ENCODE results near the gene BBS1.

Gene BBS1

DNA sequence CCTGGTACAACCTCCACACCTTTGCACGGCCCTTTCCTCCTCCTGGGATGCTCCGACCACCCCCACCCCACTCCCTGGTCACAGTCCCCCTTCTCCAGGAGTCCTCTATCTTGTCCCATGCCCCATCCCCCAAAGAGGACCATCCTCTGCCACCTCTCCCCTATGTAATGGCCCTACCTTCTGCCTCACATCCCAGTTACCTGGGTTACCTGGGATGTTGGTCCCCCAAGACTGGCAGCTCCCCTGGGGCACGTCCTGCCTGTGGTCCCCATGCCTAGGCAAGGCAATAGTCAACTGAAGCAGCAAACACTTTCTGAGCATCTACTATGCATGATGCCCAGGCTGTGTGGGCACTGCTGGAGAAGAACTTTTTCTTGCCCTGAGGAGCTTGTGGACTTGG, 45.0 kb downstream of the BBS1 start:
- DNase-seq: no peak

DNA sequence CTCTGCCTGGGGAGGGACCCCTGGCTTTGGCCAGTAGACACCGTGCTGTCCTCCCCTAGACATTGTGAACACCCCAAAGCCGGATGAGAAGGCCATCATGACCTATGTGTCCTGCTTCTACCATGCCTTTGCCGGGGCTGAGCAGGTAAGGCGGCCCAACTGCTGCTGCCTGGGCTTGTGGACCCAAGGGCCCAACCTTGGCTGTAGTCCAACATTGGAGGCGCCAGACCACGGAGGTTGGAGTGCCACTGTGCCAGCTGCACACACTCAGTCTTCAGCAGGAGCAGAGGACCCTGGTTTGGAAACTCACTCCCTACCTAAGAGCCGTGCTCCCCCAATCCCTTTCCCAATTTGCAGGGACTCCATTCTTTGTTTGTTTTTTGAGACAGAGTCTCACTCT, 45.7 kb downstream of the BBS1 start:
- DNase-seq: no peak

DNA sequence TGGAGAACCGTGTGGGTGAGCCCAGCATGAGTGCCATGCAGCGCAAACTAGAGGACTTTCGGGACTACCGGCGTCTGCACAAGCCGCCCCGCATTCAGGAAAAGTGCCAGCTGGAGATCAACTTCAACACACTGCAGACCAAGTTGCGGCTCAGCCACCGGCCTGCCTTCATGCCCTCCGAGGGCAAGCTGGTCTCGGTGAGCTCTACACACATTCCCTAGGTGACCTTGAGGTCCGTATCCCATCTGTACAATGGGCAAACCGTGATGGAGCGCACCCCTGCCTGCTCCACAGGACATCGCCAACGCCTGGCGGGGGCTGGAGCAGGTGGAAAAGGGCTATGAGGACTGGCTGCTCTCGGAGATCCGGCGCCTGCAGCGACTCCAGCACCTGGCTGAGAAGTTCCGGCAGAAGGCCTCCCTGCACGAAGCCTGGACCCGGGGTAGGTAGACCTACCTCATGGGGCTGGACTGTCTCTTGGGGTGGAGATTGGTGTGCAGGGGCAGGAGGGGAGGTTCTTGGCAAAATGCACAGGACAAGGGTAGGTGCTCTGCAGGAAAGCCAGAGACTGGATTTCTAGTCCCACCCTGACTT, 47.4 kb downstream of the BBS1 start:
- no peak for DNase-seq

DNA sequence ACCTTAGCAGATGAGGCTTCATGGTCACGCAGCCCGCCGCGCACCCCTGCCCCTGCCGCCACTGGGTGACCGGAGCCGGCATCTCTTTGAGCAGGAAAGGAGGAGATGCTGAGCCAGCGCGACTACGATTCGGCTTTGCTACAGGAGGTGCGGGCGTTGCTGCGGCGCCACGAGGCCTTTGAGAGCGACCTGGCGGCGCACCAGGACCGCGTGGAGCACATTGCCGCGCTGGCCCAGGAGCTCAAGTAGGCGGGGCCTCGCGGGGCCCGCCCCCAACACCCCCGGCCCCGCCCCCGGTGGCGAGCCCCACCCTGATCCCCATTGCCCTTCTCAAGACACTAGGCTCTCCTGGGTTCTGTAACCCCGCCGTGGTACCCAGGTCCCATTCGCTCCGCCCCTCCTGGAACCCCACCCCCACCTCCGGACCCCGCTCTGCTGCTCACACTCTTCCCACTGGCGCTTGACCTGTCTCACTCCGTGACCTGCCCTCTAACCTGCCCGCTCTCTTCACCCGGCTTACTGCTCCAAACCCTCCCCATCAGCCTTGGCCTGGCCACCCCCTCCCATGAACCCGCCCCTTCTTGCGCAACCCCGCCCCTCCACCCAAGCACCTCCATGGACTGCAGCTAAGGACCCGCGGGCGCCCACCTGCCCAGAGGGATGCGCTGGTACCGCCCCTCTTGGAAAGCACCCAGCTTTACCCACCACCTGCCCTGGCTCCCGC, 48.9 kb downstream of the BBS1 start:
- DNase-seq: no peak

DNA sequence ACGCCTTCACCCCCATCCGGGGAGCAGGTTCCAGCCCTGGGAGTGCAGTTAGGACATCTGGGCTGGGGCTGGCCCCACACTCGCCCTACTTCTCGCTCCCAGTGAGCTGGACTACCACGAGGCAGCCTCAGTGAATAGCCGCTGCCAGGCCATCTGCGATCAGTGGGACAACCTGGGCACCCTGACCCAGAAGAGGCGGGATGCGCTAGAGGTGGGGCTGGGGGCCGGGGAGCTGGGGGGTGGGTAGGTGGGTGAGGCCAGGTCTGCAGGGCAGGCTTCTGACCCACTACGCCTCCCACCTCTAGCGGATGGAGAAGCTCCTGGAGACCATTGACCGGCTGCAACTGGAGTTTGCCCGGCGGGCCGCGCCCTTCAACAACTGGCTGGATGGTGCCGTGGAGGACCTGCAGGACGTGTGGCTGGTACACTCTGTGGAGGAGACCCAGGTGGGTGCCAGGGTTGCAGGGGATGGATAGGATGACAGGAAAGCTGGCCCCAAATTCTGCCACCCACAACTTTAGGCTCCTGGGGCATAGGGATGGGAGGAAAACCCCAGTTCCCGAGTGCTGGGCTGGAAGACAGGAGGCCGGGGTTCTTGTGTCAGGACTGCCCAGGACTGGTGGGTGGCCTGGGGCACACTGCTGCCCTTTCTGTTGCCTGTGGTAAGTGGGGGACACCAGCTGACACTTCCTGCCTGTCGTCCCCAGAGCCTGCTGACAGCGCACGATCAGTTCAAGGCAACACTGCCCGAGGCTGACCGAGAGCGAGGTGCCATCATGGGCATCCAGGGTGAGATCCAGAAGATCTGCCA, 49.6 kb downstream of the BBS1 start:
- no peak for DNase-seq

DNA sequence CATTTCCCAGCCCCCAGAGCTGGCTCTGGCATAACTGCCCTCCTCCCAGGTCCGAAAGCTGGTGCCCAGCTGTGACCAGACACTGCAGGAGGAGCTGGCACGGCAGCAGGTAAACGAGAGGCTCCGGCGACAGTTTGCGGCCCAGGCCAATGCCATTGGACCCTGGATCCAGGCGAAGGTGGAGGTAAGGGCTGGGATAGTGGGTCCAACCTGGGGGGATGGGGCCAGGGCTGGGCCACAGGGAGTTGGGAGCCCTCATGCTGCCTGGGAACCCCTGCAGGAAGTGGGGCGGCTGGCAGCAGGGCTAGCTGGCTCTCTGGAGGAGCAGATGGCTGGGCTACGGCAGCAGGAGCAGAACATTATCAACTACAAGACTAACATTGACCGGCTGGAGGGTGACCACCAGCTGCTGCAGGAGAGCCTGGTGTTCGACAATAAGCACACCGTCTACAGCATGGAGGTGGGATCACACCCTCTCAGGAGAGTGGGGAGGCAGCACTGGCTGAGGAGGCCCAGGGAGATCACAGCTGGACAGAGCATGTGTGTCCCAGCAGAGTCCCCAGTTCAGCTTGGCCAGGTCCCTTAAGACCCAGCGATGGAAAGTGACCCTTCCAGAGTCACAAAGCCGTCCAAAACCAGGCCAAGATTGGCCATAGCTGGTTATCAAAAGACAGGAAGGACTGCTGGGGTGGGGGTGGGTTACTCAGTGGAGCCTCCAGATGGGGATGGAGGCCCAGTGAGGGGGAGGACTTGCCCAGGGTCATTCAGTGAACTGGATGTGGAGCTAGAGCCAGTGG, 50.9 kb downstream of the BBS1 start:
- DNase-seq: no peak

DNA sequence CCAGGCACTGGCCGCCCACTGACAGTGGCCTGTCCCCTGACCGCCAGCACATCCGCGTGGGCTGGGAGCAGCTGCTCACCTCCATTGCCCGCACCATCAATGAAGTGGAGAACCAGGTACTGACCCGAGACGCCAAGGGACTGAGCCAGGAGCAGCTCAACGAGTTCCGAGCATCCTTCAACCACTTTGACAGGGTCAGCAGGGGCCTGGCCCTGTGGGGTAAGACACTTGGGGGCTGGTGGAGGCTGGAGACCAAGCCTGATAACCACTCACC, 51.5 kb downstream of the BBS1 start:
- DNase-seq: no peak

DNA sequence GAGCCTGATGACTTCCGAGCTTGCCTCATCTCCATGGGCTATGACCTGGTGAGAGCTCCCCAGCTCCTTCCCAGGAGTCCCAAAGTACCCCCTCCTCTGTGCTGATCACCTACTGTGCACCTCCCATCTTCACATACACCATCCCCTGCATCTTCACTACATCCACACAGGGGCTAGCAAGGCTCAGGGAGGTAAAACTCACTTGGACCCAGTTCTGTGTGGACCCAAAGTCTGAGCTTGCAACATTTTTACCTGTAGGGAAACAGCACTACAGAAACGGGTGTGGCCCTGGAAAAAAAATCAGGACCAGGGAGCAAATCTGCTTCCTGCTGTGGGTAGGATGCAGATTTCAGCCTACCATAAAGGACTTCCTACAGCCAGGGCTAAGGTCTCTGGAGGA, 51.8 kb downstream of the BBS1 start:
- no peak for DNase-seq

DNA sequence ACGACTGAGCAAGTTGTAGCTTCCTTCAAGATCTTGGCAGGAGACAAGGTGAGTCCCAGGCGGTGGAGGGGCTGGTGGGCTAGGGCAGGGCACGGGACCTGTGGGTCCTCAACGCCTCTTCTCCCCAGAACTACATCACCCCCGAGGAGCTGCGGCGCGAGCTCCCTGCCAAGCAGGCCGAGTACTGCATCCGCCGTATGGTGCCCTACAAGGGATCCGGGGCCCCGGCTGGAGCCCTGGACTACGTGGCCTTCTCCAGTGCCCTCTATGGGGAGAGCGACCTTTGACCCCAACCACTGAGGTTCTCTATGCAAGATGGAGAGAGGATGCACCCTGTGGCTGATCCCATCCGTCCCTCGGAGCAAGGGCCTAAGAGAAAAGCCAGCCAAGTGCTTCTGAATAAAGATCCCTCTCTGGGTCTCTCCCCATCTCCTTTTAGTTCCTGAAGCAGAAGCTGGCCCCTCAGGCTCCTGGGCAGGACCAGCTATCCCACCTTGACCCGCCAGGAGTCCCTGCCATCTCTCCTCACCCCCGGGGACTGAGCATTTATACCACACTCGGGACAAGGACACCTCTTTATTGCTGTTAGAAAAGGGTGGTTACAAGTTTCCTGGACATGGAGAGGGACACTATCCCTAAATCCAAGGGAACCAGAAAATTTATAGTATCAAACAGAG, 52.6 kb downstream of the BBS1 start:
- DNase-seq: no peak

DNA sequence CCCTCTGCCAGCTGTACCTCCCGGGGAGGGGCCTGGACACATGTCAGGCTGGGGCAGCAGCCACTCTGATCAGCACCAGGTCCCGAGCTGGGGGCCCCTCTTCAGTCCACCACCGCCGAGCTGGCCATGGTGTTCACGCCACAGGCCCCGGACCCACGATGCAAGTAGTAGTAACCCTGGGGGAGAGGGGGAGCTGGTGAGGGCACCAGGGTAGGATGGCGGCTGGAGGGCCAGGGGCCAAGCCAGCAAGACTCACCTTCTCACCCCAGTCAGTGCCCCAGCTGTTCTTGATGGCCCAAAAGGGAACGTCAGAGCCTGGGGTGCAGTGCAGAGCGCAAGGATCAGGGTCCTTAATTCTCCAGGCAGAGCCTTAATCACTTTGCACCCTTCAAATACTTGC, 53.4 kb downstream of the BBS1 start:
- DNase-seq: no peak

DNA sequence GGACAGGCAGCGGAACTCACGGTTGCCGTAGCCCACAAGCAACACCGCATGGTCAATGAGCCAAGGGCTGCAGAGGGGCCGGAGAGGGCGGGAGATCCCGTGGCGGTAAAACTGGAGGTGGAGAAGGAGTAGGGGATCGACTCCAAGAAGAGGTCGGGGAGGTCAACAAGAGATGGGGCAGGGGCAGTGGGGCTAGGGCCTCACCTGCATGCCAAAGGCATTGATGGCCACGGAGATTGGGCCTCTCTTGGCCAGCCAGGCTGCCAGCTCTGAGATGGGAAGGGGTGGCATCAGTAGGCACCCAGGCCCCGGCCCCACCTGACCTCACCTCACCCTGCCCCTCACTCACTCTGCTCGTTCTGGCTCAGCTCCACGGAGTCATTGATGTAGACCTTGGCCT, 54.1 kb downstream of the BBS1 start:
- DNase-seq: no peak

DNA sequence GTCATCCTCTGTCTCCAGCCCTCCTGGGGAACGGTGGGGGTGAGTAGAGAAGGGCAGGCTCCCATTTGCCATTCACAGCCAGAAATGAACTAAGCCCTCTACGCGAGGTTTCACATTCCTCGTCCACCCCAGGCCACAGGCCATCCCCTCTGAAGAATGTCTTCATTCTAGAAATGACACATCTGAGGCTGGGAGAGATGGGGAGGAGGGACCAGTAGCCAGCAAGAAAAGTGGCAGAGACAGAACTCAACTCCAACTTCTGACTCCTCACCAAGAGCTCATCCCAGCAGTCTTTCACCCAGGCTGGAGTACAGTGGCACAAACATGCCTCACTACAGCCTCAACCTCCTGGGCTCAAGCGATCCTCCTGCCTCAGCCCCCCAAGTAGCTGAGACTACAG, 54.5 kb downstream of the BBS1 start:
- DNase-seq: no peak

DNA sequence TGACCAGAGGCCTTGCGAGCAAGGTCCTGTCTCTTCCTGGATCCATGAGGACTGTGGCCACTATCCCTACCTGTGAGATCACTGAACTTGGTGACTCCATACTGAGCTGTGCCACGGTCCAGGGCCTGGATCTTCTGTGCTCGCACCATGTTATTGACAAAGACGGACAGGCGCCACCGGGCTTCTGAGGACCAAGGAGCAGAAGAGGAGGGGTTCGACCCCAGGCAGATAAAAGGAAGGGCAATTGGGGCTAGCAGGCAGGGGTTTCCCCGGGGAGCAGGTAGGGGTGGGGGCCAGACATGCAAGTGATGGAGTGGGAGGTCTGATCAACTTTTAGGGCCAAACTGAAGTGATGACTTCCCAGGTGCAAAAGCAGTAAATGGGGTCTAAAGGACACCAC, 55.8 kb downstream of the BBS1 start:
- no peak for DNase-seq

DNA sequence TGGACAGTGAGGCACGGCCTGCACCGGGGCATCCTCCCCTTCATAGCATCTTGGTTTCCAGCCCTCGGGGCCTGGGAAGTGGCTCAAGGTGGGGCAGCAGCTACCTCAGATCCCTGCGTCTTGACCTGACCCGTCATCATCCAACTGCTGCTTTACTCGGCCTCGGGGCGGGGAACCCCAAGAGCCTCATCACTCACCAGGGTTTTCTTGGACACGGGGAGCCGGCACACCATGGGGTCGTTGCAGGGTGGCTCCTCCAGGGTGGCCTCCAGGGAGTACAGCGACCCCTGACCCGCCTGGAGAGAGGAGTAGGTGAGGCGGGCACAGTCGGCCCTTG, 57.3 kb downstream of the BBS1 start:
- no peak for DNase-seq

DNA sequence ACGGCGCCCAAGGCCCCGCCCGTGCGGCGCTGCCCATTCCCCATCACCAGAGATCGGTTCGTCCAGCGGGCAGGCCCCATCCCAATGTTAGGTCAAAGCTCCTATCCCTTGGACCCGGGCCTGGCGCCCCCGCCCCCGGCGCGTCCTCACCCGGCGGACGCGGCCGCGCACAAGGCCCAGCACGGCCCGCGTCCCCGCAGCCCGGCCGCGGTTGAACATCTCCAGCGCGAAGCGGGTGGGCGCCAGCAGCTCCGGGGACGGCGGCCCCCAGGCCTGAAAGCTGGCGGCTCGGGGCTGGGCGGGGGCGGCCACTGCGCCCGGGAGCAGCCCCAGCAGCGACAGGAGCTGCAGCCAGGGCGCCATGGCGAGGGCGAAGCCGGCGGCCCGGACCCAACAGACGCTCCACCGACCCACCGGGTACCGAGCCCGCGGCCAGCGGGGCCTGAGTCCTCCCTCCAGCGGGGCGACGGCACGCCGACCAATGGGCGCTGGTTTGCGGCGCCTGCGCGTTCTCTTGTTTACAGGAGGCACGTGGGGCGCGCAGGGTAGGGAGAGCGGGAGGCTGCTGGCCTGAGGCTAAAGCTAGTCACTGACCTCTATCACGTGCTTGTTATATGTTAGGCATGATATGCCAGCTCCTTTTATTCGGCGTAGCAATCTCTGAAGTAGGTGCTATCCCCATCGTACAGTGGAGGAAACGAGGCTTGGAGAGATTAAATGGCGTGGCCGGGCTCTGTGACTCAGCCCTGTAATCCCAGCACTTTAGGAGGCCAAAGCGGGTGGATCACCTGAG, 57.9 kb downstream of the BBS1 start, which contains the start of gene CTSF:
Gene CTSF, minus strand, starts transcription at position 483 of the 793 bp plus-strand sequence. Its CDS starts 120 bp downstream, at position 363.
- peak; percentile 66 to 68 for DNase-seq

DNA sequence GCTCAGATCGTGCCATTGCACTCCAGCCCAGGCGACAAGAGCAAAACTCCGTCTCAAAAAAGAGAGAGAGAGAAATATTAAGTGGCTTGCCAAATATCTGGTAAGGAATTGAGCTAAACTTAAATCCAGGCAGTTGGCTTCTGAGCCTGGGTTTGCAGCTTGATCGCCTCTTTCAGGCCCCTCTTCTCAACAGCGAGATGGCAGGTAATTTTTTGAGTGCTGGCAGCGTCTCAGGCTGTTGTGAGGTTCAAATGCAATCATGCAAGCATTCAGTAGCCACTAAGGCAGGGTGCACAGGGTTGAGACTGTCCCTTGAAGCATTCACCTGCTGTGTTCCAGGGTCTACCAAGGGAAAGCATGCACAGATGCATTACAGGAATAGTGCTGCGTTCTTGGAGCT, 58.6 kb downstream of the BBS1 start:
- DNase-seq: no peak

DNA sequence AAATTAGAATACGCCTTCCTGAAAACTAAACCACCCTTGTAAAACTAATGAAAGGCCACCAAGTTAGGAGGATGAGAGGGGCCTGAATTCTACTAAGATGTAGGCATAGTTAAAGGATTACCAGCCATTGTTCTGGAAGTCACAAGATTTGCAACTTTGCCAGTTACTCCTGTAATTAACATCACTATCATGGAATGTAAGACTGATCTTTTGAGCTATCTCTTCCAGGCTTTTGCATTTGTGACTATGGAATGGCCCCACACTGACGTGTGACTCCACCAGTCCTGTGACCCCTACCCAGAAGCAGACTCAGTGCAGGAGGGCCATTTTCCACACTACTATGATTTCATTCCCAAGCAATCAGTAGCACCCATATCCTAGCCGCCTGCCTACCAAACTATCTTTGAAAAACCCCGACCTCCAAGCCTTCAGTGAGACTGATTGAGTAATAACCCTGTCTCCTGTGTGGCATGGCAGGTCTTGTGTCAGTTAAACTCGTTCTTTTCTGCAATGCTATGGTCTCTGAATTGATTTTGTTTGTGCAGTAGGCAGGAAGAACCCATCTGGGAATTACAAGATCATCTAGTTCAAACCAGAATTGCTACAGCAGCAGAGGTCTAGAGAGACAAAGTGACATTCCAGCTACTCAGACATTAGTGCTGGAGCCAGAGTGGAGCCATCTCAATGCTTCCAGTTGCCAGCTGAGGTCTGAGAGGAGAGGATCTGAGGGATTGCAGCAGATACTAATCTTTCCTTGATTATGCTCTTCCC, 59.8 kb downstream of the BBS1 start:
- DNase-seq: no peak

DNA sequence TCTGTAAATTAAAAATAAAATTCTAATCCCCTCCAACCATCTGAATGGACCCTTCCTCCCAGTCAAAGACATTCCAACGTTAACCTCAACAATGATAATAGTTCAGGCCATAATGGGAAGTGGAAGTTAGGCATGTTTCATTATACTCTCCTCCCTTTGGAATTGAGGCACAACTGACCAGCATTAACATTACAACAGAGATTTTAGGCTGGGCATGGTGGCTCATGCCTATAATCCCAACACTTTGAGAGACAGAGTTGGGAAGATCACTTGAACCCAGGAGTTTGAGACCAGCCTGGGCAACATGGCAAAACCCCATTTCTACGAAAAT, 60.4 kb downstream of the BBS1 start:
- no peak for DNase-seq

DNA sequence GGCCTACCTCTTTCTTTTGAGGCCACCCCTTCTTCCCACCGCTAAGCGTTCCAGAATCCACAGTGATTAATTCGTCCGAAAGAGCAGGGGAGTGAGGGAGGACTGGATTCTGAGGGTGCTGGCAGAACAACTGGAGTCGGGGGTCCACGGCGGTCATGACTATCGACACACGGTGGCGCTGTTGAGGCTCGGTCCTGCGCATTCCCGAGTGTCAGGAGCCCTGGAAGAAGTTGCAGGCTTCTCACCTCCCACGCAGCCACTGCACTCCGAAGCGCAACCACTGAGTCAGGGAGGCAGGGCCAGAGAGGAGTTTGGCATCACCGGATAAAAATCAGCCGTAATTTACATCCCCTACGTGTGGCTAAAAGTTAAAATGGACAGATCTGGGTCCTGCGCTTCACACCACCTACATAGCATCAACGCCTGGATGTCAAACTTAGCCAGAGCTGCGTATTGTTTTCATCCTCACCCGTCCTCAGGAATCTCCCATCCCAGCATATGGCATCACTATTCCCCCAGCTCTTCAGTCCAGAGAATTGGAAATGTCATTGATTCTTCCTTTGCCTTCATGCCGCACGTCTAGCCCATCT, 68.7 kb downstream of the BBS1 start:
- DNase-seq: peak; percentile 84 to 89

DNA sequence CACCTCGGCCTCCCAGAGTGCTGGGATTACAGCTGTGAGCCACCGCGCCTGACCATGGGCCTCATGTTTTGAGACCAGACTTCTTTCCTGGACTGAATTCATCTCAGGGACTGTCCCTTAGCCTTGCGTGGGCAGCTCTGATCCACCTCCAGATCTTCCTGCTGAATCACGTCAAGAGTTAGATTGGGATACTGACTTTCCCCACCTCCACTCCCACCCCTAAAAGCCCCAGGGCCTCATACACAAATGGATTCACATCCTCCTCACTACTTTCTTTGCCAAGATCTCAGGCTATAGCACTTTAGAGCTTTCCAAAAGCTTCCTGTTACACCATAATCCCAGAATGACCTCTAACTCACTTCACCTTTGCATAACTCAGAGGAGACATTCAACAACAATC, 70.4 kb downstream of the BBS1 start:
- no peak for DNase-seq

DNA sequence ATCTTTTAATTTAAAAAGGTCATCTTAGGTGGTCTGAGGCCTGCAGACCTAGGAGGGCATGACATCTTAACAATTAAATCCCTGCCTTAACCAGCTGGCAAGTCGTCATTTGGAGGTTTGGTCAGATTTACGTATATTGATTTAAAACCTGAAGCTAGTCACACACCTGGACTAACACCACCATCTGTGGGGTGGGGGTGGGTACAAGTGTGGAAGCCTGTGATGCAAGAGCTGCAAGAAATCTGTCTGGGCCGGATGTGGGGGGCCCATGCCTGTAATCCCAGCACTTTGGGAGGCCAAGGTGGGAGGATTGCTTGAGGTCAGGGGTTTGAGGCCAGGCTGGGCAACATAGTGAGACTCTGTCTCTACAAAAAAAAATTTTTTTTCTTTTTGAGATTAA, 70.8 kb downstream of the BBS1 start:
- DNase-seq: no peak
